Measurements from ENCODE around the gene TRIM39.

DNA sequence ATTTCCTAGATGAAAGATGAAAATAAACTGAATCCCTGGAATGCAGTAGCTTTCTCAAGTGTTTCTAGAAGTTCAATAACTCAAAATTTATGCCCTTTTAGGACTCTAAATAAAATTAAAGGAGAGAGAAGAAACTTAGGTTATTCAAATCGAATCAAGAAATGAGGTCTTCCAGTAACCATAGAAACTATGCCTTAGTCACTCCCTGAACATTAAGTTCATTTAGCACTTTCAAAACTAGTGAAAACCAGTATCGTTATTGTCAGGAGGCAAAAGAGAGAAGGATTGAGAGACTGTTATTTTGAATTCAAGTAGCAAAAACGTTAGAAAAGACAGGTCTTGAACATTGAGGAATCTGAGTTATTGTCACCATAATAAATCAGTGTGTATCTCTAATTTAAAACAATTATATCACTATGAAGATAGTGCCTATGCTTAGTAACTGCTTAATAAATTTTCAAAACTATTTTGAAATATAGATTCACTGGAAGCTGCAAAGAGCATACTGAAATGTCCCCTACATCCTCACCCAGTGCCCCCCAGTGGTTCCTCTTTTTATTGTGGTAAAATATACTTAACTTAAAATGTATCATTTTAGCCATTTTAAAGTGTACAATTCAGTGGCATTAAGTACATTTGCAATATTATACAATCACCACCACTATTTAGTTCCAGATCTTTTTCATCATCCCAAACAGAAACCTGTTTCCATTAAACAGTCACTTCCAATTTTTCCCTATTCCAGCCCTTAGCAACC, 22.9 kb downstream of the TRIM39 start:
- TF ChIP-seq, protein P1, sequence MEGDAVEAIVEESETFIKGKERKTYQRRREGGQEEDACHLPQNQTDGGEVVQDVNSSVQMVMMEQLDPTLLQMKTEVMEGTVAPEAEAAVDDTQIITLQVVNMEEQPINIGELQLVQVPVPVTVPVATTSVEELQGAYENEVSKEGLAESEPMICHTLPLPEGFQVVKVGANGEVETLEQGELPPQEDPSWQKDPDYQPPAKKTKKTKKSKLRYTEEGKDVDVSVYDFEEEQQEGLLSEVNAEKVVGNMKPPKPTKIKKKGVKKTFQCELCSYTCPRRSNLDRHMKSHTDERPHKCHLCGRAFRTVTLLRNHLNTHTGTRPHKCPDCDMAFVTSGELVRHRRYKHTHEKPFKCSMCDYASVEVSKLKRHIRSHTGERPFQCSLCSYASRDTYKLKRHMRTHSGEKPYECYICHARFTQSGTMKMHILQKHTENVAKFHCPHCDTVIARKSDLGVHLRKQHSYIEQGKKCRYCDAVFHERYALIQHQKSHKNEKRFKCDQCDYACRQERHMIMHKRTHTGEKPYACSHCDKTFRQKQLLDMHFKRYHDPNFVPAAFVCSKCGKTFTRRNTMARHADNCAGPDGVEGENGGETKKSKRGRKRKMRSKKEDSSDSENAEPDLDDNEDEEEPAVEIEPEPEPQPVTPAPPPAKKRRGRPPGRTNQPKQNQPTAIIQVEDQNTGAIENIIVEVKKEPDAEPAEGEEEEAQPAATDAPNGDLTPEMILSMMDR (IDR thresholded peaks at IDR 0.05) = no peak
- no peak for TF ChIP-seq POLR2A (IDR thresholded peaks at IDR 0.05)

All from lower leg skin (tissue), 3 donors.